GM21576 (cell line): ENCODE data around the gene DDX49.
"Not testable (repeated sequence)": the region's sequence is repeated elsewhere in the genome, so short reads cannot be mapped to it uniquely, and the experiment has no call there.

Experiments used
- ATAC-seq: cut with Tn5 transposase; IDR thresholded peaks from one replicate; pipeline ENCODE4 v1.9.1; 2021; ENCODE audit warnings: mild to moderate bottlenecking, moderate library complexity; ENCODE audit not compliant: unreplicated experiment

Gene DDX49

GRCh38 chr19:18895038-18895823 lies 24.3 kb upstream of the DDX49 start:
- no peak for ATAC-seq

GRCh38 chr19:18895824-18896341 lies 23.6 kb upstream of the DDX49 start, which contains the start of gene CERS1:
Gene CERS1, minus strand, starts transcription at chr19:18896158. Its CDS starts 86 bp downstream, at chr19:18896072.
- ATAC-seq, result no peak

- ATAC-seq, result no peak
Observed at GRCh38 chr19:18896421-18896841, 23.1 kb upstream of the DDX49 start.

- ATAC-seq, result no peak
Observed at GRCh38 chr19:18897094-18898029, 22.2 kb upstream of the DDX49 start.

GRCh38 chr19:18898081-18898606 lies 21.4 kb upstream of the DDX49 start:
- ATAC-seq, result no peak

- no peak for ATAC-seq
Observed at GRCh38 chr19:18898607-18899408, 20.7 kb upstream of the DDX49 start.

- no peak for ATAC-seq
Observed at GRCh38 chr19:18899624-18900560, 19.6 kb upstream of the DDX49 start.

- ATAC-seq, result no peak
Observed at GRCh38 chr19:18900700-18901481, 18.6 kb upstream of the DDX49 start.

GRCh38 chr19:18901491-18901890 lies 18.0 kb upstream of the DDX49 start:
- ATAC-seq, result no peak

GRCh38 chr19:18902519-18902918 lies 17.0 kb upstream of the DDX49 start:
- not testable (repeated sequence) for ATAC-seq

GRCh38 chr19:18903156-18904037 lies 16.1 kb upstream of the DDX49 start:
- no peak for ATAC-seq

- ATAC-seq, result no peak
Observed at GRCh38 chr19:18904334-18905057, 15.0 kb upstream of the DDX49 start.

GRCh38 chr19:18905058-18905456 lies 14.5 kb upstream of the DDX49 start:
- no peak for ATAC-seq

GRCh38 chr19:18905513-18906236 lies 13.8 kb upstream of the DDX49 start:
- no peak for ATAC-seq

- ATAC-seq, result no peak
Observed at GRCh38 chr19:18906605-18907519, 12.7 kb upstream of the DDX49 start.
